OCI-LY1 (cell line): Measurements from ENCODE around the gene PPP1R1C.
A peak's percentile ranks its signal among the peaks of the same experiment; 100 is the strongest.

Source experiments
- H2AFZ ChIP-seq: fragments of 200-600 bp; sonication (generic), shearing (Covaris generic); 2 replicates; pipeline ENCODE4 v1.6.0; 2014; ENCODE audit warnings: antibody characterized with exemption, mild to moderate bottlenecking, low read length
- H3F3A ChIP-seq: fragments of 200-600 bp; sonication (generic), shearing (Covaris generic); 2 replicates; pipeline ENCODE4 v1.6.0; 2014; ENCODE audit warnings: mild to moderate bottlenecking, antibody characterized with exemption, low read length, moderate library complexity; ENCODE audit not compliant: insufficient read depth
- H3K27ac ChIP-seq: fragments of 200-600 bp; sonication (generic); 2 replicates; pipeline ENCODE4 v1.5.1; 2014; ENCODE audit warnings: low read length, mixed run types, mild to moderate bottlenecking, low read depth; ENCODE audit not compliant: poor library complexity, severe bottlenecking
- H3K27me3 ChIP-seq: fragments of 200-600 bp; sonication (generic); 2 replicates; pipeline ENCODE4 v1.6.0; 2014; ENCODE audit warnings: antibody characterized with exemption, mild to moderate bottlenecking, low read length, moderate library complexity; ENCODE audit not compliant: insufficient read depth
- H3K36me3 ChIP-seq: fragments of 200-600 bp; sonication (generic); 2 replicates; pipeline ENCODE4 v1.6.1; 2014; ENCODE audit warnings: mild to moderate bottlenecking, antibody characterized with exemption, low read length, moderate library complexity, mixed read lengths; ENCODE audit not compliant: insufficient read depth
- H3K4me1 ChIP-seq: fragments of 200-600 bp; sonication (generic); 2 replicates; pipeline ENCODE4 v1.5.1; 2014; ENCODE audit warnings: mild to moderate bottlenecking, low read length, moderate library complexity; ENCODE audit not compliant: insufficient read depth, severe bottlenecking
- H3K4me2 ChIP-seq: fragments of 200-600 bp; sonication (generic), shearing (Covaris generic); 2 replicates; pipeline ENCODE4 v1.6.1; 2014; ENCODE audit warnings: low read length
- H3K4me3 ChIP-seq: fragments of 200-600 bp; sonication (generic); 2 replicates; pipeline ENCODE4 v1.5.1; 2014; ENCODE audit warnings: low read length, low read depth, mild to moderate bottlenecking, mixed read lengths; ENCODE audit not compliant: poor library complexity, severe bottlenecking
- H3K79me2 ChIP-seq: fragments of 200-600 bp; shearing (Covaris generic); 2 replicates; pipeline ENCODE4 v1.6.1; 2016; ENCODE audit warnings: mixed run types, low read length, mixed read lengths; ENCODE audit not compliant: insufficient read depth
- H3K9ac ChIP-seq: fragments of 200-600 bp; sonication (generic), shearing (Covaris generic); 2 replicates; pipeline ENCODE4 v1.6.1; 2014; ENCODE audit warnings: mild to moderate bottlenecking, low read length, mixed read lengths
- H3K9me2 ChIP-seq: fragments of 200-600 bp; sonication (generic), shearing (Covaris generic); 2 replicates; pipeline ENCODE4 v1.6.1; 2014; ENCODE audit warnings: low read depth, mild to moderate bottlenecking, low read length, mixed read lengths
- H3K9me3 ChIP-seq: fragments of 200-600 bp; shearing (Covaris generic); 2 replicates; pipeline ENCODE4 v1.6.1; 2014; ENCODE audit warnings: low read length, mixed read lengths
- H4K20me1 ChIP-seq: fragments of 200-600 bp; sonication (generic), shearing (Covaris generic); 2 replicates; pipeline ENCODE4 v1.6.0; 2016; ENCODE audit warnings: mild to moderate bottlenecking, low read length; ENCODE audit not compliant: insufficient read depth
- CTCF ChIP-seq: fragments of 200-600 bp; sonication (generic), shearing (Covaris generic); IDR thresholded peaks from 2 replicates; pipeline ENCODE4 v1.5.1; 2017; ENCODE audit warnings: mild to moderate bottlenecking, antibody characterized with exemption, low read length, moderate library complexity, mixed read lengths
- EZH2 ChIP-seq: fragments of 200-600 bp; sonication (generic), shearing (Covaris generic); IDR thresholded peaks from 2 replicates; pipeline ENCODE4 v1.8.0; 2017; ENCODE audit warnings: borderline replicate concordance, mixed run types, mild to moderate bottlenecking, antibody characterized with exemption, low read length, moderate library complexity, mixed read lengths

Gene PPP1R1C

GRCh38 chr2:182073613-182074012 is 88.0 kb downstream of the PPP1R1C start:
- no peaks in the 10 kb centered on the region for H3F3A ChIP-seq
- no peak overlapping the region for H3K4me2 ChIP-seq
- peaks cover 6% of the 10 kb centered on the region for H3K4me1 ChIP-seq
- H3K9me3 ChIP-seq: no peaks in the 10 kb centered on the region
- H4K20me1 ChIP-seq: no peaks in the 10 kb centered on the region
- H3K27ac ChIP-seq: no peak overlapping the region
- H3K9ac ChIP-seq: no peak overlapping the region
- H3K36me3 ChIP-seq: no peaks in the 10 kb centered on the region
- H3K9me2 ChIP-seq: no peaks in the 10 kb centered on the region
- H3K27me3 ChIP-seq: no peaks in the 10 kb centered on the region
- H3K79me2 ChIP-seq: no peaks in the 10 kb centered on the region
- no peak overlapping the region for H2AFZ ChIP-seq
- TF ChIP-seq CTCF: no peak
- no peak for TF ChIP-seq EZH2
- H3K4me3 ChIP-seq: no peak overlapping the region

GRCh38 chr2:182077023-182077422 is 91.4 kb downstream of the PPP1R1C start:
- no peak for TF ChIP-seq CTCF
- TF ChIP-seq EZH2: no peak
- no peaks in the 10 kb centered on the region for H3K9me3 ChIP-seq
- H4K20me1 ChIP-seq: no peaks in the 10 kb centered on the region
- no peak overlapping the region for H3K27ac ChIP-seq
- no peaks in the 10 kb centered on the region for H3K79me2 ChIP-seq
- no peaks in the 10 kb centered on the region for H3K27me3 ChIP-seq
- H3K4me3 ChIP-seq: no peak overlapping the region
- H3K9ac ChIP-seq: no peak overlapping the region
- H3K4me1 ChIP-seq: peaks cover 6% of the 10 kb centered on the region
- H3K9me2 ChIP-seq: no peaks in the 10 kb centered on the region
- H2AFZ ChIP-seq: 0 out of 2 replicates have a peak overlapping the region, but pooled peaks have one; percentile 50
- no peak overlapping the region for H3K4me2 ChIP-seq
- H3F3A ChIP-seq: no peaks in the 10 kb centered on the region
- no peaks in the 10 kb centered on the region for H3K36me3 ChIP-seq

DNA sequence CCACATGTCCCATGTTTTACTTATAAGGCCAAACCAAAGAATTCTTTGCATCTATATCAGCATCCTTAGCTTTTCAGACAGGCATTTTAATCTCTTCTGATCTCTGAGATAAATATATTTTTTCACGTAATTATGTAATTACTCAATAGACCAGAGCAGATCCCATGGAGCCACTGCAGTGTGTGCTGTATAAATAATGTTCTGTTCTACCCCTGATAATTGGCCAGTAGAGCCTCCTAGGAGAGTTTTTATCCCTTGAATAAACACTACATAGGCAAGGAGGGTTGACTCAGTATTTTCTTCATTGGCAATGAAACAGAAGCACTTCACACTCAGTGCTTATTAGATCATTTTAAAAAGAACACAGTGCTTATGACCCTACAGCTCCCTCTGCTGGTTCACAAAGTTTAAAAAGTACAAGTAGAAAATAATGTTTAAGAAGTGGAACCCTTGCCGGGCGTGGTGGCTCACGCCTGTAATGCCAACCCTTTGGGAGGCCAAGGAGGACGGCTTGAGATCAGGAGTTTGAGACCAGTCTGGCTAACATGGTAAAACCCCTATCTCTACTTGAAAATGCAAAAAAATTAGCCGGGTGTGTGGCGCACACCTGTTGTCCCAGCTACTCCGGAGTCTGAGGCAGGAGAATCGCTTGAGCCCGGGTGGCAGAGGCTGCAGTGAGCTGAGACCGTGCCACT is 91.9 kb downstream of the PPP1R1C start:
- peak; percentile 71 for TF ChIP-seq CTCF
- TF ChIP-seq EZH2: no peak
- no peak overlapping the region for H3K27ac ChIP-seq

More for the DNA sequence above, 91.9 kb downstream of the PPP1R1C start:
- Histone ChIP-seq H3K4me3 (no peak overlapping the region), H3F3A (no peaks in the 10 kb centered on the region), H3K27me3 (no peaks in the 10 kb centered on the region), H3K79me2 (no peaks in the 10 kb centered on the region), H3K9me3 (no peaks in the 10 kb centered on the region), H2AFZ (0 out of 2 replicates have a peak overlapping the region, but pooled peaks have one; percentile 50), H3K4me1 (peaks cover 6% of the 10 kb centered on the region), H3K36me3 (no peaks in the 10 kb centered on the region), H3K9ac (no peak overlapping the region), H3K4me2 (no peak overlapping the region), H4K20me1 (no peaks in the 10 kb centered on the region), H3K9me2 (no peaks in the 10 kb centered on the region)
